ENCODE results near the gene DACT3. TPM values are rescaled to one million over a fixed set of nuclear protein-coding genes. Genes with fewer than 3 reads are reported as not detected.

Gene DACT3
- total RNA-seq, 1 donor from 2014 or later = 18.3 TPM

DNA sequence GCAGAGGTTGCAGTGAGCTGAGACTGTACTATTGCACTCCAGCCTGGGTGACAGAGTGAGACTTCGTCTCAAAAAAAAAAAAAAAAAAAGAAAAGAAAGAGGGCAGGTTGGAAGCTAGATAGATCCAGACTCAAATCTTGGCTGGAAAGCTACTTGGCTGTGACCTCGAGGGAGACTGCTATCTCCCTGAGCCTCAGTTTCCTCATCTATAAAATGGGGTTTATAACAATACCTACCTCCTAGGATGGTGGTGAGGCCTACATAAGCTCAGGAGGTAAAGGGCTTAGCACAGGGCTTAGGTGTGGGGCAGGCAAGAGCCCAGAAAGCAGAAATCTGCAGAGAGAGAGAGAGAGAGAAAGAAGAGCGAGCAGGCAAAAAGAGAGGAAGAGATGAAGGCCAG is 24.2 kb upstream of the DACT3 start:
- no peak overlapping the region for H3K4me3 ChIP-seq
- H3K36me3 ChIP-seq = peaks cover 97% of the 10 kb centered on the region
- no peaks in the 10 kb centered on the region for H3K4me1 ChIP-seq
- TF ChIP-seq, protein P1, sequence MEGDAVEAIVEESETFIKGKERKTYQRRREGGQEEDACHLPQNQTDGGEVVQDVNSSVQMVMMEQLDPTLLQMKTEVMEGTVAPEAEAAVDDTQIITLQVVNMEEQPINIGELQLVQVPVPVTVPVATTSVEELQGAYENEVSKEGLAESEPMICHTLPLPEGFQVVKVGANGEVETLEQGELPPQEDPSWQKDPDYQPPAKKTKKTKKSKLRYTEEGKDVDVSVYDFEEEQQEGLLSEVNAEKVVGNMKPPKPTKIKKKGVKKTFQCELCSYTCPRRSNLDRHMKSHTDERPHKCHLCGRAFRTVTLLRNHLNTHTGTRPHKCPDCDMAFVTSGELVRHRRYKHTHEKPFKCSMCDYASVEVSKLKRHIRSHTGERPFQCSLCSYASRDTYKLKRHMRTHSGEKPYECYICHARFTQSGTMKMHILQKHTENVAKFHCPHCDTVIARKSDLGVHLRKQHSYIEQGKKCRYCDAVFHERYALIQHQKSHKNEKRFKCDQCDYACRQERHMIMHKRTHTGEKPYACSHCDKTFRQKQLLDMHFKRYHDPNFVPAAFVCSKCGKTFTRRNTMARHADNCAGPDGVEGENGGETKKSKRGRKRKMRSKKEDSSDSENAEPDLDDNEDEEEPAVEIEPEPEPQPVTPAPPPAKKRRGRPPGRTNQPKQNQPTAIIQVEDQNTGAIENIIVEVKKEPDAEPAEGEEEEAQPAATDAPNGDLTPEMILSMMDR (IDR thresholded peaks at IDR 0.05; ENCODE audit: borderline replicate concordance) = no peak
- DNase-seq = no peak
- intact Hi-C loops (cut with micrococcal nuclease) = no loop called here
- H3K27me3 ChIP-seq (ENCODE audit: low read depth) = no peaks in the 10 kb centered on the region
- no peaks in the 10 kb centered on the region for H3K9me3 ChIP-seq (replicated peaks)
- H3K27ac ChIP-seq (replicated peaks) = no peak overlapping the region

DNA sequence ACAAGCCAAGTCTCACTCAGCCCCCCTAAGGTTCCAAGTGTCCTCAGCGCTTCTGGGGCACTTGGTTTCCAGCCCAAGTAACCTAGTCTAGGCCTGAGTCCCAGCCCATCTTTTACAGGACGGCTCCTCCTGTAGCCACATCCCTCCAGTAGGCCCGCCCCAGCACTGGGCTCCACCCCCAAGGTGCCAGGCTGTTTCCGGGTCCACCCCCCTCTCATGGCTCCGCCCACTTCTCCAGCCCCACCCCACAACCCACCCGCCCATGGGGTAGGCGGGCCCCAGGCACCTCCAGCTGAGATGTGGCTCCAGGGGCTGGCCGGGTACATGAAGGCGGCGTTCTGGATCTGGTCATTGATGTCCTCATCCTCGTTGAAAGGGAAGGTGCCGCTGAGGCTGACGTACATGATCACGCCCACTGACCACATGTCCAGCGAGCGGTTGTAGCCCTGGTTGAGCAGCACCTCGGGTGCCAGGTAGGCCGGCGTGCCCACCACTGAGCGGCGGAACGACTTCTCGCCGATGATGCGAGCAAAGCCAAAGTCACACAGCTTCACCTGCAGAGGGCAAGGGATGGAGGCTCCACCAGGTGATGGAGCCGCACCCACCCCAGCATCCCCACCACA is 17.2 kb upstream of the DACT3 start:
- intact Hi-C loops (cut with micrococcal nuclease) = no loop called here
- TF ChIP-seq, protein P1 (IDR thresholded peaks at IDR 0.05; ENCODE audit: borderline replicate concordance) = no peak
- Histone ChIP-seq H3K27me3 (ENCODE audit: low read depth) (no peaks in the 10 kb centered on the region), H3K4me3 (no peak overlapping the region), H3K9me3 (replicated peaks) (no peaks in the 10 kb centered on the region), H3K4me1 (no peaks in the 10 kb centered on the region), H3K36me3 (peaks cover 81% of the 10 kb centered on the region), H3K27ac (replicated peaks) (no peak overlapping the region)
- no peak for DNase-seq

DNA sequence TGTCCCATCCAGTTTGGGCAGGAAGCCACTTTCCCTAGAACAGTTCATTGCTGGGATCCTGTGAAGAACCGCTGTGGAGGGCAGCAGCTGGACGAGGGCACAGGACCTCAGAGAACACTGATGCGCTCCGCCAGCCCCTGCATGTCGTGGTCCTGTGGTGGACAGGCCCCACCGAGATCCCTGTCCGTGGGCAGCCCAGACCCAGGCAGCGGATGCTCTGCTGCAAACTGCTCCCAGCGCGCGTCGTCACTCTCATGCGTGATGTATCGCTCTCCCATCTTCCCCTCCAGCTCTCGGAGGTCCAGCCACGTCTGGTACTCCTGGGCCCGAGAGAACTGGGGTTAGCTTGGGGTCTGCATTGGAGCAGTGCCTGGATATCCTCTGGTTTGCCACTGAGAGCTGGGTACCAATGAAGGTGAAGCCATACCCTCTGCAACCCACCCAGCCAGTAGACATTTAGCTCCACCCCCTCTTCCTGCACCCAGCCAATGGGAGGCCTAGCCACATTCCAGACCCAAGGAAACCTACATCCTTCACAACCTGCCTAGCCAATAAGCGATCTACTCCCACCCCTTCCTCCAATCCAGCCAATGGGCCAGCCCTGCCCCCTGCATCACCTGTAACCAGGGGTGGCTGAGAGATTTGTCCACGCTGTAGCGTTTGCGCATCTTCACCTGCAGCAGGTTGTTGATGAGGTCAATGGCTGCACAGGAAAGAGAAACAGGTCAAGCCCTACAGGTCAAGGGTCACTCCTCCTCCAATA is 13.6 kb upstream of the DACT3 start:
- H3K27me3 ChIP-seq (ENCODE audit: low read depth) = no peaks in the 10 kb centered on the region
- no peak overlapping the region for H3K4me3 ChIP-seq
- no peak for DNase-seq
- TF ChIP-seq, protein P1 (IDR thresholded peaks at IDR 0.05; ENCODE audit: borderline replicate concordance) = no peak
- intact Hi-C loops (cut with micrococcal nuclease) = no loop called here
- H3K9me3 ChIP-seq (replicated peaks) = no peaks in the 10 kb centered on the region
- H3K4me1 ChIP-seq = no peaks in the 10 kb centered on the region
- no peak overlapping the region for H3K27ac ChIP-seq (replicated peaks)
- H3K36me3 ChIP-seq = peaks cover 52% of the 10 kb centered on the region

DNA sequence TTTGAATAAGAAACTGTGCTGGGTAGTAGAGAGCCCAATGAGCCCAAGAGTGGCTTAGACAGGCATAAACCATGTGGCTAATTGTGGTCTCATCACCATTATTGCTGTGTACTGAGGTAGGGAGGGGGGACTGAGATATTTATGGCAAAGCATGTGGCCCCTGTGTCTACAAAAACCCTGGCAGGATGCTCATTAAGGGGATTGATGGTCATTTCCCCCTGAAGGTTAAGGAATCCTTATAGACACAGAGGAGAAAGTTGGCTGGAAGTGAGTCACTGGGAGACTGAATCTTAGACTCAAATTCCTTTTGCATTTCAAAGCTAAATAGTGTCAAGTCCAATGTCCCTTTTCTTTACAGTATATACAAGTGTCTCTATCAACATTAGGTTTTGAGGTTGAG is 9.8 kb upstream of the DACT3 start:
- Histone ChIP-seq H3K9me3 (replicated peaks) (no peaks in the 10 kb centered on the region), H3K36me3 (peaks cover 23% of the 10 kb centered on the region), H3K27me3 (ENCODE audit: low read depth) (no peaks in the 10 kb centered on the region), H3K4me3 (no peak overlapping the region), H3K4me1 (no peaks in the 10 kb centered on the region), H3K27ac (replicated peaks) (no peak overlapping the region)
- TF ChIP-seq, protein P1 (IDR thresholded peaks at IDR 0.05; ENCODE audit: borderline replicate concordance) = no peak
- intact Hi-C loops (cut with micrococcal nuclease) = no loop called here
- no peak for DNase-seq

DNA sequence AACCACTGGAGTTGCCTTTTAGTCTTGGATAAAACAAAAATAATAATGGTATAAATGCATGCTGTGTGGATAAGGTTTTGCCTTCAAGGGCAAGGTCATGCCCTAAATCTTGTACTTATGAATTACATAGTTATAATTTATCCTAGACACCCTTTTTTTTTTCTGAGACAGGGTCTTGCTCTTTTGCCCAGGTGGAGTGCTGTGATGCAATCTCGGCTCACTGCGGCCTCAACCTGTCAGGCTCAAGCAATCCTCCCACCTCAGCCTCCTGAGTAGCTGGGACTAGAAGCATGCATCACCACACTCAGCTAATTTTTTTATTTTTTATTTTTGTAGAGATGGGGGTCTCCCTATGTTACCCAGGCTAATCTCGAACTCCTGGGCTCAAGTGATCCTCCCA is 7.7 kb upstream of the DACT3 start:
- Histone ChIP-seq H3K27me3 (ENCODE audit: low read depth) (no peaks in the 10 kb centered on the region), H3K36me3 (peaks cover 7% of the 10 kb centered on the region), H3K27ac (replicated peaks) (no peak overlapping the region), H3K9me3 (replicated peaks) (no peaks in the 10 kb centered on the region), H3K4me3 (no peak overlapping the region), H3K4me1 (no peaks in the 10 kb centered on the region)
- no peak for DNase-seq
- TF ChIP-seq, protein P1 (IDR thresholded peaks at IDR 0.05; ENCODE audit: borderline replicate concordance) = no peak
- intact Hi-C loops (cut with micrococcal nuclease) = no loop called here

Measured in left ventricle myocardium inferior (tissue), 1 donor.